HK-2 (cell line): Measurements from ENCODE around the gene ZNF385C.
"Not testable (repeated sequence)": the region's sequence is repeated elsewhere in the genome, so short reads cannot be mapped to it uniquely, and the experiment has no call there.

Experiments used
- DNase-seq: peaks from one replicate; pipeline ENCODE4 v3.0.0-alpha.2; 2018; ENCODE audit not compliant: unreplicated experiment

Gene ZNF385C

DNA sequence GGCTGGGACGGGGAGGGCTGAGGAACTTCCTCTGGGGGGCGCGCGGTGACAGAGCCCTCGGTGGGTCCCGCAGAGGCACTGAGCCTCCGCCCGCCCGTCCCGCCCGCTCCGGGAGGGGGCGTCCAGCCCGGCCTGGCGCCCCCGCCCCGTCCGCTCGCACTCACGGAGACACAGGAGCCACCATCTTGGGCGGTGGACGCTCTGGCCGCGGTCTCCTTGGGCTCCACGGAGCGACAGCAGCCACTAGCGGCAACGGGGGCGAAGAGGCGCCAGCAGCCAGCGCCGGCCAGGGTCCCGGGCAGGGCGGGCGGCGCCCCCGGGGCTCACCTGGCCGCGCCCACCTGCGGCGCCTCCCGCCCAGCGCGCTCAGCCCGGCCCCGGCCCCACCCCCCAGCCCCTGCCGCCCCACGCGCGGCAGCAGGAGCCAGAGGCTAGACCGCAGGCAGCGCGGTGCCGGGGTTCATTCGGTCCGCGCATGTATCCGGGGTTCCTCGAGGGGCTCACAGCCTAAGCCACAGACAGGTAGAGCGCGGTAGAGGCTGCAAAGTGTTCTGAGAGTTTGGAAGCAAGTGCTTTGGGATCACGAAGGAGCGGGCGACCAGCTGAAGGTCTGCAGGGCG lies 47.8 kb downstream of the ZNF385C start, which contains the start of gene C17orf113:
C17orf113 (minus strand) TSS at position 209 of the 620 bp plus-strand sequence. CDS start 7,225 bp downstream, outside the sequence.
- peak; percentile 48 for DNase-seq

DNA sequence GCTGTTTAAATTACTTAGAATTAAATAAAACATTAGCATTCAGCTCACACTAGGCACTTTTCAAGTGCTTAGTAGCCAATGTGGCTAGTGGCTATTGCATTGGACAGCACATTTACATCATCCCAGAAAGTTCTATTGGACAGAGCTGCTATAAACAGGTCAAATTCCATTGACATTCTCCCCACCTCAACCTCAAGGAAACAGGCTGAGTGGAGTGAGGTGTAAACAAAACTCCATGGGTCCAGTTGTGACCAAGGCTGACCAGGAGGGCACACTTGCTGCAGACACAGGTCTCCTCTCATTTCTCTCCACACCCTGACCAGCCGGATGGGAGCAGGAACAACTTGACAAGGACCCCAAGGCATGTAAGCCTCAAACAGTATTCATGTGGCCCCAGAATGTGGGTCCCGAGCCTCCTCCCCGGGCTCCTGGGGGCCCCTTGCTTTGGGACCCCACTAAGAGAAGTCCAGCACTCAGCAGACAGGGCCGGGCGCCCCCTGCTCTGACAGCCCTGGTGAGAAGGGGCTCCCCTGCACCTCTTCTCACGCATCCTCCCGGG lies 48.4 kb downstream of the ZNF385C start:
- no peak for DNase-seq

DNA sequence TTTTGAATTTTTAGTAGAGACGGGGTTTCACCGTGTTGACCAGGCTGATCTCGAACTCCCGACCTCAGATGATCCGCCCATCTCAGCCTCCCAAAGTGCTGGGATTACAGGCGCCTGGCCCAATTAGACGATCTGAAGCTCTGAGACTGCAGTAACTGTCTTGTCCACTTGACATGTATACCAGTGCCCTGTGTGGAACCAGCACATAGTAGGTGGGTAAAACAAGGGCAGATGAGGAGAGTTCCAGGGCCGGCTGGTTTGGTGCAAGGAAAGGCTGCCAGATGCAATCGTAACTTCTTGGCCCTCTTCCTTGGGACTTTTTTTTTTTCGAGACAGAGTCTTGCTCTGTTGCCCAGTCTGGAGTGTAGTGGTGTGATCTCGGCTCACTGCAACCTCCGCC lies 50.9 kb downstream of the ZNF385C start:
- no peak for DNase-seq

DNA sequence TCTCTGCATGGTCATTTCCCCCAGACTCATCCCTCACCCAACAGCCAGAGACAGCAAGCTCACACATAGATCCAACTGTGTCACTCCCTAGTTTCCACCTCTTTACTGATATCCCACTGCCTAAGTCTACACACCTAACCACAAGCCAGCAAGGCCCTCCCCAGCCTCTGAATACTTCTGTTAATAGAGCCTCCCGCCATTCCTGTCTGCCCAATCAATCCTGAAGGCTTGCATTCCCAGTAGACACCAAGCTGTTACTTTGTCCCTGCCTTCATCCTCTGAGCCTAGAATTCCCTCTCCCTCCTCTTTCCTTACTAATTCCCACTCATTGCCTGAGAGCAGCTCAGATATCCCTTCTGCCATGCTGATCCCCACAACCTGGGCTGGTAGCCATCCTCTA lies 52.6 kb downstream of the ZNF385C start:
- no peak for DNase-seq

DNA sequence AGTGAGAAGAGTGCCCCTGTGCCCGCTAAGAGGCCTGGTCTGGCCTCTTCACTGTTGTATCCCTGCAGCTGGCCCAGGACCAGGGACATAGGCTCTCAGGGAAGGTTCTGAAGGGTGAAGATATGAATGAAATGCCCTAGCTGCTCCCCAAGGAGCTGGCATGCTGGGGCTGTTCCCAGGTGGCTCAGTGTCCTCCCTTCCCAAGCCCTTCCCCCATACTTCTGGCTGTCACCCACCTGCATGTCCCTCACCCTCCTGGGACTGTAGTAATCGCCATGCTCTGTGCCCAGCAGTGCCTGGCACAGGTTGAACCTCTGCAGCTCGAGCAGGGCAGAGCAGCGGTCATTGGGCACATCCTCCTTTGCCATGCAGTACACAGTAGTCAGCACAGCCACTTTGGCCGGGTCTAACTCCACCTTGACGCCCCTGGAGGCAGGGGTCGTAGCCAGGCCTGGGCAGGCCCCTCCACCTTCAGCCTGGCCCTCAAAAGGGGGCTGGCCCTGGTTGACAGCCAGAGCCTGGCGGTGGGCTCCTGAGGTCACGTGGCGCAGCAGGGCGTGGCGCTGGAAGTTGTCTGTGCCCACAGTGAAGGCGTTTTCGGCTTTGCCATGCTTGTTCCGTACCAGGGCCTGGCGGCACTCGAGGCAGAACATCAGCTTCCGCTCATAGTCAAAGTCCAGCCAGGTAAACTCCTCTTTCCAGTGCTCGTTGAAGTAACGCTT lies 55.5 kb downstream of the ZNF385C start:
- no peak for DNase-seq

DNA sequence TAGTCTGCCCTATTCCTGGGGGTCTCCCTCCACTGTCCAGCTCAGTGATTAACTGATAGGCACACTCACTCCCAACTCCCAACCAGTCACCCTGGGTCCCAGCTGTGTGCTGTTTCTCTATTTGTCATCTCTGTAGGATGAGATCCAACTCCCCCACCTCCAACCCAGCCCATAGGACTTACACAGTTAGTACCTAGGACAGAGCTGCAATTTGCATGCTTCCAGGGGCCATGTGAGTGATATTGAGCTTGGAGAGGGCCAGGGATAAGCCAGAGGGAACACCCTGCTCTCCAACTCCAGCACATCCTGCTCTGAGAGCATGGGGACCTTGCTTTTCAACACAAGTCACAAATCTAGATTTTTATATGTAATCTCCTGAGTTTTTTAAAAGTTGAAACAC lies 56.7 kb downstream of the ZNF385C start:
- DNase-seq, result no peak

DNA sequence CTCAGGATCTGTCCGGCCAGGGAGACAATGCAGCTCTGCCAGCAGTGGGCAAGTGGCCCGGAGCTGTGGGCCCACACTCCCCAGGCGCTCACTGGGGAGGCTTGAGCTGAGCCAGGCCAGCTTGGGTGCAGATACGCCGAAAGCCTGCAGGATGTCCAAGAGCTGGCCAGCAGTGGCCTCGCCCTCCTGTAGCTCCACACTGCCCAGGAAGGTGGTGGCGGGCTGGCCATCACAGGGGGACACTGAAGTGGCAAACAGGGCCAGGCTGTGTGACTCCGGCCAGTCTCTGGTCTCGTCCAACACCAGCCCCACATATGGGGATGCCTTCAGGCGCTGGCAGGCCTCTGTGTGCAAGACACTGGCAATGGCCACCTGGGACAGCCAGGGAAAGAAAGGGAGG lies 57.5 kb downstream of the ZNF385C start:
- no peak for DNase-seq

DNA sequence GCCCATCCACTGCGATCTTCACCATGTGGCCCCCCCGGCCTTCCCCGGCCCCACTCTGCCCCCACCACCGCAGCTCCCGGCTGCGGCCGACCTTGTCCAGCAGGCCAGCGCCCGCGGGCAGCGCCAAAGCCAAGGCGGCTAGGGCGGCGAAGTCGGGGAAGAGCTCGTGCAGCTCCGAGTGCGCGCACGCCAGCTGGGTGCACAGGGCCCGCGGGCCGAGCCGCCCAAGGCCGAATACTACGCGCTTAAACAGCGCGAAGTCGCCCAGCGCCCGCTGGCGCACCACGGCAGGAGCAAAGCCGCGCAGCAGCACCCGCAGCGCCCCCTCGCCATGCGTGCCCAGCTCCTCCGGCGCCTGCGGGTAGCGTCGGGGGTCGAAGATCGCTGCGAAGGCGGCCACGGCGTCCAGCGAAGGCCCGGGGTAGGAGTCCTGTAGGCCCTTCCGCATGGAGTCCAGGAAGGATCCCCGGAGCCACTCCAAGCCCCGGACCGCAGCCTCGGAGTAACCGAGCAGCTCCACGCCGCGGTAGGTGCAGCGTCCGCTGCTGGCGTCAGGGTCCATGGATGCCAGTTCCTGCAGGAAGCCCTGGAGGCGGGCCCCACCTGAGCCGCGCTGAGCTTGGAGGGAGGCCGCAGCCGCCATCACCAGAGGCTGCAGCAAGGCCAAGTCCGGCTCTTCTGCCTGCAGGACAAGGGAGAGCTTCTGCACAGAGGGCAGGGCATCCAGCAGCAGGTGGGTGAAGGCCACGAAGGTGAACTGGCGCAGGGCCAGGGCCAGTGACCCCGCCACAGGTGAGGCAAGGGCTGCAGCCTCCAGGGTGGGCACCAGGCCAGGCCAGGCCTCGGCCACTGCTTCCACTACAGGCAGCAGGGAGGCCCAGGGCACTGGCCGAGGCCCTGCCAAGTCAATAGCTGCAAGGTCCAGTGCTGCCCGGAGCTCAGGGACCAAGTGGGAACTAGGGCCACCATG lies 58.2 kb downstream of the ZNF385C start:
- no peak for DNase-seq

DNA sequence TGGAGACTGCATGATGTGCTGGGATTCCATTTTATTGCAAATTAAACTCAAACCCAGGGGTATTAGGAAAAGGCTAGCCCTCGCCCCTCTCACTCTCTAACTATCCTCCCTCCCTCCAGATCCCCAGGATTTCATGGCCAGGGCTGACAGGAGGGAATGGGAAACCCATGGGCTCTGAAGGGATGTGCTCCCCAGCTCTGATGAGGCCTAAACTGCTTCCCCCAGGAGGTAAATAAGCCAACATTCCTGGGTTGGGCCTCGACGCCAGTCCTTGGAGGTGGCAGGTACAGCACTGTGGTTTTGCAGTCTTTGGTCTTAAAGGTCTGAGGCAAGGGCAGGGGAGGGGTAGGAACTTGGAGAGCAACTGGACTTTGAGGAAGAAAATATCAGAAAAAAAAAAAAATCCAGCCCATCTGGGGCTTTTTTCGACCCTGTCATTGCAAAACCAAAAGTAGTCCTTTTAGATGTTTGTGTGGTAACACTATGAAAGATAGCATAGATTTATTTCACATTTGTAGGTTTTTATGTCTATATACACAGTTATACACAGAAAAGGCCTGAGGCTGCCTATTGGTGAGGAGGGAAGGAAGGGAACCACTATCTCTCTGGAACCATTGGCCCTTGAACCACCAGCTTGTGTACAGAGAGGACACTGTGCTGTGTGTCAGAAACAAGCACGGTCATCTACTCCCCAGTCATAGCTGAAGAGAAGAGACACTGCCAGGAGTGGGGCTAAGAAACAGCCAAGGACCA lies 59.9 kb downstream of the ZNF385C start:
- no peak for DNase-seq

DNA sequence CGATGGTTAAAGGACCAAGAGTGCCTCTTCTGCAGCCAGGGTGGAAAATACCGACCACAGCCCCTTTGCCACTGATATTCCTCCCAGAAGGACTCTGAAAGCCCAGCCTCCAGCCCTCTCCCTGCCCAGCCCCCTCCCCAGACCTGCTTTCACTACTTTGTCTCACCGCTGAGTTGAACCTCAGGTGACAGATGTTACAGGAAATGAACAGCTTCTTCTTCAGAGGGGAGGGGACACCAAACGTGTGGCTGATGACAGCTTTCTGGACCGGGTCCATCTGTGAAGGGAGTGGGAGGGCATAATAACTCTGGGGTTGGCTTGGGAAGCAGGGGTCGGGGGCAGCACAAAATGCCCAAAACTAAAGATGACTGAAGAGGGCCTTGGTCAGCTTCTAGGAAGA lies 64.2 kb downstream of the ZNF385C start:
- no peak for DNase-seq

DNA sequence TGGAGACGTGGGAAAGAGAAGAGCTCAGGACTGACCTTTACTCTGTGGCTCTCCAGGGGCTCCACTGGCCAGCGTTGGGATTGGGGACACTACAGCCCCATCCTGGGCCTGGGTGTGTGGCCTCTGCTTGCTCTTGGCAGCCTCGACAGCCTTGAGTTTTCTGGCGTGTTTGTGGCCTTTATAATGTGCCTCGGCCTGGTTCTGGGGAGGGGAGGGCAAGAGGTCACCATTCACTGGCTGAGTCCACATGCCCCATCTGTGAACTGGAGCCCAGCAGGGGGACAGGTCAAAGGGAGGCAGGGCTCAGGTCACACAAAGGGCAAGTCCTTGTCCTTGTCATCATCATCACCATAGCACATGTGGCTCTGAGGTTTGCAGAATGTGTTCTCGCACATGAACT lies 66.7 kb downstream of the ZNF385C start:
- no peak for DNase-seq

DNA sequence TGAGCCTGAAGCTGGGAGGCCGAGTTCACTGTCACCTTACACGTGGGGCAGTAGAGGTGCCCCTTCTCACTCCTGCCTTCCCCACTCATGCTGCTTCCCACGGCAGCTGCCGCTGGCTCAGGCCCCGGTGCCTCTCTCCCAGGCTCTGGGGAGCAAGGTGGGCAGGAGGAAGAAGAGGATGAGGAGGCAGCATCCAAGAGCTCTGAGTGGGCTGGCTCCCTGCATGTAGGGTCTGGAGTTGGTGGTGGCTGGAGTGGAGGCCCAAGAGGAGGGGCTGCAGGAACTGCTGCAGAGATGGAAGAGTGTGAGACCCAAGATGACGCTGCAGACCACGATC lies 69.5 kb downstream of the ZNF385C start:
- no peak for DNase-seq

DNA sequence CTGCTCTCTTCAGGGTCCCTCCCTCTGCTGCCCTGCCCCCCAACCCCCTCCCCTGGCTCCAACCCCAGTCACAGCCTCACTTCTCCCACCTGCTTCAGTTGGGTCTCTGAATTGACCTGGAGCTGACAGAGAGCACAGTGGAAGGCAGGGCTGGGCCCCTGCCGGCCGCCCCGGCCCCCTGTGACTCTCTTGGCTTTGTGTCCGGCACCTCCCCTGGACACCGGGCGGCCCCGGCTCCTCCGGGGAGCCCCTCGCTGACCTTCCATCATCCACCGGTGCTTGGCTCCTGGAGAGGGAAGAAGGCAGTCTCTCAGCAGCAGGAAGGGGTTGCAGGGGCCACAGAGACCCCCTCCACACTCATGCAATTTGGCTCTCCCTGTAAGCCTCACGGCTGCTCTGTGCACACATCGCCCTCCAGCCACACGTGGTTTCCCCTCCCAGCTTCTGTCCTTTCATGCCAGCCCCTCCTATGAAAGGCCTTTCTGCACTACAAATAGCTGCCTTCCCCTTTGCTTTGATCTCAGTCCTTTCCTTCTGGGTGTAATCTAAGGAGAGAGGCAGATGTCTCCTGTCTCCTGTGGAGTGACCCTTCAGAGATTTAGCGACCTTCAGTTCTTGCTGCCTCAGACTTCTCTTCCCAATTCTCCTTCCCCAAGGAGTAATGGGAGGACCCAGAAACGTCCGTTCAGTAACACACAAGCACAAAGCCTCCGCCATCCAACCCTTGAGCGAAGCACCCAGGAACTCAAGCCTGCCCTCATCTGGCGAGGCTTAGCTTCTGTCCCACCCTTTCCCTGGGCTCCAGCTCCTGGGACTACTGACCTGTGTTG lies 70.1 kb downstream of the ZNF385C start:
- DNase-seq, result no peak

DNA sequence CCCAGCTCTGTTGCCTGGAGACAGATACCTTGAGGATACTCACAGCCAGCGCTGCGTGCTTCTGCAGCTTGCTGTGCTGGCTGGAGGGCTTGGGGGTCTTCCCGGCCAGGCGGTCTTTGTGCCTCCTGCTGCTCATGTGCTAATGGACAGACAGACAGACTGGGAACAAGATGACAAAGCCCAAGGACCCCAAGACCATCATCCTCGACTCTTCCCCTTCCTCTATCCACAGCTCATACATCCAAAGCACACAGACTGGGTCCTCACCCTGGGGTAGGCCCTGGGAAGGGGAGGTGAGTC lies 70.7 kb downstream of the ZNF385C start:
- DNase-seq, result no peak

DNA sequence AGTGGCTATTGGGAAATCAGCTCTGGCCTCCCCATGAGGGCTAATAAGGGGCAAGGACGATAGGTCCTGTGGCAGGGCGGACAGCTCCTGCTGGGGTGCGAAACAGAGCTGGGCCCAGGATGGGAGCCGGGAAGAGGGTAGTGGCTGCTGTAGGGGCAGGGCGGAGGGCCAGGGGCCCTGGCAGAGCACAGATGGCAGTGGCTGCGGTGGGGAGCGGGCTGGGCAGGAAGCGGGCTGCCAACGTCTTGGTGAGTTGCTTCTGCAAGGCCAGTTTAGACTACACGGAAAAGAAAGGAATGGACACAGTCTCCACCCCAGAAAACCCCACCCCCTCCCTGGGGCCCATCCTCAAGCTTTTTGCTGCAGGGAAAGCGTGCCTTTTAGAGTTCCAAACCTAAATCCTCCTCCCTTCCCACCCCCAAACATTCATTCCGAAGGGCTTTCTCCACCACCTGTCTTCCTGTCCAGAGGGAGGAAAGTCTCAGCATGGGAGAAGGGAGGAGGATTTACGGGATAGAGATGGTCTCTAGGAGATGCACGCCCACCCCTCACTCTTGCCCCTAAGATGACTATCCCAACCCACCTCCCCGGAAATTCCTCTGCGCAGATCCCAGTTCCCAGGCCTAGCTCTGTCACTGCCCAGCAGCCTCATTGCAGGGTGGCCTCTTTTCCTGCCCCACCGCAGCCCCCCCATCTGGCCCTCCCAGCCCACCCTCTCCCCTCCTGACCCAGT lies 71.2 kb downstream of the ZNF385C start:
- no peak for DNase-seq

DNA sequence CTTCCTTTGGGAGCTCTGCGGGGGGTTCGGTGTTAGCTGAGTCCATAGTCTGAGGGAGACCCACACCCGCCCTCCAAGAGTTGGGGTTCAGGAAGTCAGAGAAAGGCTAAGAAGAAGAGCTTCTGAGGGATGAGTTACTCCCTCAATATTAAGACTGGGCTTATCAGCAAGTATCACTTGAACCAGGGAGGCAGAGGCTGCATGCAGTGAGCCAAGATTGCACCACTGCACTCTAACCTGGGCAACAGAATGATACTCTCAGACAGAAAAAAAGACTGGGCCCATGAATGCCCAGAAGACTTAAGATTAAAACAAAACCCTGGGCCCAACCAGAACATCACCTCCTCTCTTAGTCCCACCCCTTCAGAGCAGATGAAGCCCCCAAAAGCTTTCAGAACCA lies 72.3 kb downstream of the ZNF385C start:
- DNase-seq, result no peak

DNA sequence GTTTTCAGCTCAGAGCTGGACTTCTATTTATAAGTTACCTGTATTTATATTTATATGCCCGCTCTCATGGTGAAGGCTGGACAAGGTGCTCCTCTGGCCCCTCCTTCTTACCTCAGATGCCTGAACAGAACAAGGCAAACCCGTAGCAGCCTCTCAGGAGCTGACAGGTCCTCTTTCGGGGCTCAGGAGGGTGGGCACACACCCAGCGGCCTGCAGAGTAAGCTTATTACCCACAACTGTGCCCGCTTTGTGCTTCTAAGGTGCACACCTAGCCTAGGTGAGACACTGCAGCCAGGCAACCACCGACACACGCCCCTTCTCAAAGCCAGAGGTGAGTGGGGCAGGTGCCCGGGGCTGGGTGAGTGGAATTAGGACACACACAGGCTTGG lies 73.1 kb downstream of the ZNF385C start:
- DNase-seq, result no peak

DNA sequence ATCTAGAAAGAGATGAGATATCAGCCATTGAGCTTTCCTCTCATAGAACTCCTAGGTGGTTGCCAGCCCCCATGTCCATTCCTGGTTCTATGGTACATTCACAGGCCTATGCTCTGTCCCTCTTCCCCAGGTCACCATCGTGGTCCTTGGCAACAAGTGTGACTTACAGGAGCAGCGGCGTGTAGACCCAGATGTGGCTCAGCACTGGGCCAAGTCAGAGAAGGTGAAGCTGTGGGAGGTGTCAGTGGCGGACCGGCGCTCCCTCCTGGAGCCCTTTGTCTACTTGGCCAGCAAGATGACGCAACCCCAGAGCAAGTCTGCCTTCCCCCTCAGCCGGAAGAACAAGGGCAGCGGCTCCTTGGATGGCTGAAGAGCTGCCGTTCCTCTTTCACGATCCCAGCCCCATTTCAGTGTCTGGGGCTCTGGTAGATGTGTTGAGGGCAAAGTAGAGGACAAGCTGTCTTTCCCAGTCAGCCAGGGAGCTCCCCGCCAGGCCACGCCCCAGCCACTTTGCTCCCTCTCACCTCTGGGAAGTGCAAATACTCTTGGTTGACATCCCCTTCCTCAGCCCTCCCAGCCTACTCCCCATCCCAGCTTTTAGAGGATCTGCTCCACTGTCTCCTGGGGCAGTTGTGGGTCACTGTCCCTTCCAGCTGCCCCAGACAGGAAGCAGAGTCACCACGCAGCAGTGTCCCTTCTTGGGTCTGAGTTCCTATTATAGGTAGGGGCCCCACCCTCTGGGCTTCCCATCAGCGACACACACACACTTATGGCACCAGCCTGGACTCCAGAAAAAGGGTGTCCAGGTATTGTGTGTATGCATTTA lies 74.5 kb downstream of the ZNF385C start:
- no peak for DNase-seq

DNA sequence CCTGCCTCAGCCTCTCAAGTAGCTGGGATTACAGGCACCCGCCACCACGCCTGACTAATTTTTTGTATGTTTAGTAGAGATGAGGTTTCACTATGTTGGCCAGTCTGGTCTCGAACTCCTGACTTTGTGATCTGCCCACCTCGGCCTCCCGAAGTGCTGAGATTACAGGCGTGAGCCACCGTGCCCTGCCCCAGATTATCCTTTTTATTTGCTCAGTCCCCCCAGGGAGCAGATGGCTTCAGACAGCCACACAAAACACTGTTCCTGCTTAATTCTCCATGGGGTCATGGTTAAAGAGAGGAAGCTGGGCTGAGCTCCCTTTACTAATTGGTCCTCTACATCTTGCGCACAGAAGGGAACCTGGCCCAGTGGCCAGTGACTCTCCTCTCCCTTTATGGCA lies 77.4 kb downstream of the ZNF385C start:
- not testable (repeated sequence) for DNase-seq
